ENCODE measurements around the gene CCT7. TPM values are rescaled to one million over a fixed set of nuclear protein-coding genes. Genes with fewer than 3 reads are reported as not detected.
A peak's percentile ranks its signal among the peaks of the same experiment; 100 is the strongest.

CCT7 gene
- total RNA-seq, 2 donors from 2014 or later = 347 to 391 TPM

- H3K4me1 Mint-ChIP-seq = peaks cover 13% of the 10 kb centered on the region
- no peak overlapping the region for H3K4me3 ChIP-seq (ENCODE audit: low read length)
- no peaks in the 10 kb centered on the region for H3K36me3 ChIP-seq (ENCODE audit: control insufficient read depth, insufficient read depth, low read length)
- no peak overlapping the region for H3K27ac Mint-ChIP-seq
- H3K9ac ChIP-seq (ENCODE audit: extremely low read depth, low read length, poor library complexity, severe bottlenecking) = no peak overlapping the region
- no peaks in the 10 kb centered on the region for H3K36me3 Mint-ChIP-seq (ENCODE audit: low read depth)
- peak; percentile 97 for TF ChIP-seq CTCF (conservative IDR thresholded peaks at IDR 0.05)
- WGBS, 2 experiments (ENCODE audit: insufficient coverage in 1 of 2, insufficient read length in 1 of 2) = 50 to 79% methylated on average over 13 to 20 of the region's 20 CpGs
- no peak overlapping the region for H3K4me3 Mint-ChIP-seq
- H3K27me3 Mint-ChIP-seq (ENCODE audit: insufficient read depth) = peaks cover 14% of the 10 kb centered on the region
- H3K27me3 ChIP-seq (ENCODE audit: control insufficient read depth, insufficient read depth, low read length, poor library complexity, severe bottlenecking) = peaks cover 9% of the 10 kb centered on the region
- no peaks in the 10 kb centered on the region for H3K4me1 ChIP-seq (ENCODE audit: control insufficient read depth, insufficient read depth, low read length)
- H3K9me3 Mint-ChIP-seq = no peaks in the 10 kb centered on the region
- peak; percentile 93 for DNase-seq
- no peak overlapping the region for H3K27ac ChIP-seq (ENCODE audit: low read depth, low read length)
- no peaks in the 10 kb centered on the region for H3K9me3 ChIP-seq (ENCODE audit: control insufficient read depth, low read length)
Observed at GRCh38 chr2:73212448-73213176, 21.5 kb upstream of the CCT7 start.

- Histone ChIP-seq H3K27ac (ENCODE audit: low read depth, low read length) (peak within 1 kb of the TSS; percentile 67), H3K4me1 (ENCODE audit: control insufficient read depth, insufficient read depth, low read length) (no peaks in the 10 kb centered on the region), H3K9me3 (ENCODE audit: control insufficient read depth, low read length) (no peaks in the 10 kb centered on the region), H3K9ac (ENCODE audit: extremely low read depth, low read length, poor library complexity, severe bottlenecking) (peak within 1 kb of the TSS; percentile 76), H3K36me3 (ENCODE audit: control insufficient read depth, insufficient read depth, low read length) (no peaks in the 10 kb centered on the region), H3K4me3 (ENCODE audit: low read length) (peak within 1 kb of the TSS; percentile 93), H3K27me3 (ENCODE audit: control insufficient read depth, insufficient read depth, low read length, poor library complexity, severe bottlenecking) (peaks cover 8% of the 10 kb centered on the region)
- H3K27me3 Mint-ChIP-seq (ENCODE audit: insufficient read depth) = peaks cover 8% of the 10 kb centered on the region
- peak within 1 kb of the TSS; percentile 92 for H3K27ac Mint-ChIP-seq
- DNase-seq = peak; percentile 96
- H3K4me3 Mint-ChIP-seq = peak within 1 kb of the TSS; percentile 68
- 1 to 2% methylated on average over 9 to 63 of the region's 64 CpGs for WGBS, 2 experiments (ENCODE audit: insufficient coverage in 1 of 2, insufficient read length in 1 of 2)
- H3K9me3 Mint-ChIP-seq = no peaks in the 10 kb centered on the region
- peaks cover 3% of the 10 kb centered on the region for H3K36me3 Mint-ChIP-seq (ENCODE audit: low read depth)
- peaks cover 13% of the 10 kb centered on the region for H3K4me1 Mint-ChIP-seq
- no peak for TF ChIP-seq CTCF (conservative IDR thresholded peaks at IDR 0.05)
Observed at GRCh38 chr2:73214120-73215035, 19.7 kb upstream of the CCT7 start, which contains the start of gene SMYD5. Gene SMYD5, plus strand, starts transcription at chr2:73214245. Its CDS starts 22 bp downstream, at chr2:73214267.

- peak overlapping the region; percentile 68 for H3K4me3 Mint-ChIP-seq
- Histone ChIP-seq H3K9ac (ENCODE audit: extremely low read depth, low read length, poor library complexity, severe bottlenecking) (no peak overlapping the region), H3K4me1 (ENCODE audit: control insufficient read depth, insufficient read depth, low read length) (no peaks in the 10 kb centered on the region), H3K4me3 (ENCODE audit: low read length) (peak overlapping the region; percentile 93), H3K9me3 (ENCODE audit: control insufficient read depth, low read length) (no peaks in the 10 kb centered on the region), H3K36me3 (ENCODE audit: control insufficient read depth, insufficient read depth, low read length) (no peaks in the 10 kb centered on the region), H3K27ac (ENCODE audit: low read depth, low read length) (no peak overlapping the region), H3K27me3 (ENCODE audit: control insufficient read depth, insufficient read depth, low read length, poor library complexity, severe bottlenecking) (no peaks in the 10 kb centered on the region)
- TF ChIP-seq CTCF (conservative IDR thresholded peaks at IDR 0.05) = no peak
- H3K4me1 Mint-ChIP-seq = peaks cover 13% of the 10 kb centered on the region
- DNase-seq = no peak
- no peaks in the 10 kb centered on the region for H3K27me3 Mint-ChIP-seq (ENCODE audit: insufficient read depth)
- 91 to 92% methylated on average over 3 to 4 of the region's 4 CpGs for WGBS, 2 experiments (ENCODE audit: insufficient coverage in 1 of 2, insufficient read length in 1 of 2)
- no peaks in the 10 kb centered on the region for H3K9me3 Mint-ChIP-seq
- H3K27ac Mint-ChIP-seq = peak overlapping the region; percentile 16
- H3K36me3 Mint-ChIP-seq (ENCODE audit: low read depth) = peaks cover 3% of the 10 kb centered on the region
Observed at GRCh38 chr2:73215254-73215653, 18.9 kb upstream of the CCT7 start.

Measured in endodermal cell (in vitro differentiated cells).